ENCODE measurements around the gene GPN1. TPM values are rescaled to one million over a fixed set of nuclear protein-coding genes. Genes with fewer than 3 reads are reported as not detected.

Gene GPN1
- total and polyA plus RNA-seq, 7 donors: 15.2 to 31.2 (median 24.4) TPM

DNA sequence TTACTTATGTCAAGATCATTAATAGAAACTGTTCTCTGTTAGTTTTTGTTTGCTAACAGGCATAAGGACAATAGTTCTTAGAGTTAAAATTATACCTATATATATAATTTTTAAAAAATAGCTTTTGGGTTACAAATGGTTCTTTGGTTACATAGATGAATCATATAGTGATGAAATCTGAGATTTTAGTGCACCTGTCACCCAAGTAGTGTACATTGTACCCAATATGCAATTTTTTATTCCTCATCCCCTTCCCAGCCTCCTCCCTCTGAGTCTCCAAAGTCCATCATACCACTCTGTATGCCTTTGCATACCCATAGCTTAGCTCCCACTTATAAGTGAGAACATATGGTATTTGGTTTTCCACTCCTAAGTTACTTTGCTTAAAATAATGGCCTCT lies 61.2 kb downstream of the GPN1 start:
- no peak for DNase-seq
- no peak overlapping the region for H3K27ac ChIP-seq
- no peak overlapping the region for H3K4me3 ChIP-seq
- no peak for TF ChIP-seq EP300 (IDR thresholded peaks at IDR 0.05)
- TF ChIP-seq, protein P1, sequence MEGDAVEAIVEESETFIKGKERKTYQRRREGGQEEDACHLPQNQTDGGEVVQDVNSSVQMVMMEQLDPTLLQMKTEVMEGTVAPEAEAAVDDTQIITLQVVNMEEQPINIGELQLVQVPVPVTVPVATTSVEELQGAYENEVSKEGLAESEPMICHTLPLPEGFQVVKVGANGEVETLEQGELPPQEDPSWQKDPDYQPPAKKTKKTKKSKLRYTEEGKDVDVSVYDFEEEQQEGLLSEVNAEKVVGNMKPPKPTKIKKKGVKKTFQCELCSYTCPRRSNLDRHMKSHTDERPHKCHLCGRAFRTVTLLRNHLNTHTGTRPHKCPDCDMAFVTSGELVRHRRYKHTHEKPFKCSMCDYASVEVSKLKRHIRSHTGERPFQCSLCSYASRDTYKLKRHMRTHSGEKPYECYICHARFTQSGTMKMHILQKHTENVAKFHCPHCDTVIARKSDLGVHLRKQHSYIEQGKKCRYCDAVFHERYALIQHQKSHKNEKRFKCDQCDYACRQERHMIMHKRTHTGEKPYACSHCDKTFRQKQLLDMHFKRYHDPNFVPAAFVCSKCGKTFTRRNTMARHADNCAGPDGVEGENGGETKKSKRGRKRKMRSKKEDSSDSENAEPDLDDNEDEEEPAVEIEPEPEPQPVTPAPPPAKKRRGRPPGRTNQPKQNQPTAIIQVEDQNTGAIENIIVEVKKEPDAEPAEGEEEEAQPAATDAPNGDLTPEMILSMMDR (IDR thresholded peaks at IDR 0.05): no peak
- TF ChIP-seq POLR2A (IDR thresholded peaks at IDR 0.05): no peak
- TF ChIP-seq POLR2AphosphoS5 (IDR thresholded peaks at IDR 0.05): no peak
- intact Hi-C loops (cut with DNase I): no loop called here
- no peaks in the 10 kb centered on the region for H3K4me1 ChIP-seq
- peaks cover 12 to 80% (median 29%) of the 10 kb centered on the region in 4 donors for H3K36me3 ChIP-seq
- no peaks in the 10 kb centered on the region for H3K27me3 ChIP-seq
- no peaks in the 10 kb centered on the region for H3K9me3 ChIP-seq

DNA sequence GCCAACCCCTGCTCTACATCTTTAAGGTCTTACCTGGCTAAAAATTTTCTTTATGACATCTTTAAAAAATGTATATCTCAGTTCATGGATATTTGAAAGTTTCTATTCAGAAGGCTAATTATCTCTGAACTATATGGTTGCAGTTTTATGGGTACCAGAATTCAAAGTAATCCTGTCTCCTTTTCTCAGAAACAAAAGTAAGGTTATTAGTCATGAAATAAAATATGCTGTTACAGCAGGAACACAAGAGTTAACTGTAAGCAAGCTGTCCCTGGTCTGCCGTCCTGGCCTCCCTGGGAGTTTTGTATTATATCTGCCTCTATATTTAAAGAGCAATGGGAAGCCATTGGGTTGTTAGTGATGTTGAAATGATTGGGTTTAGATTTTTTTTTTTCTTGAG lies 68.8 kb downstream of the GPN1 start:
- Histone ChIP-seq H3K36me3 (peaks cover 4 to 48% (median 17%) of the 10 kb centered on the region in 4 donors), H3K27ac (no peak overlapping the region), H3K4me1 (no peaks in the 10 kb centered on the region), H3K4me3 (no peak overlapping the region), H3K27me3 (no peaks in the 10 kb centered on the region), H3K9me3 (no peaks in the 10 kb centered on the region)
- WGBS, 2 donors: 81 to 85% methylated on average over 1 of the region's 1 CpG
- intact Hi-C loops (cut with DNase I): no loop called here
- TF ChIP-seq, protein P1 (IDR thresholded peaks at IDR 0.05): no peak
- TF ChIP-seq EP300 (IDR thresholded peaks at IDR 0.05) (no peak), POLR2A (IDR thresholded peaks at IDR 0.05) (no peak), POLR2AphosphoS5 (IDR thresholded peaks at IDR 0.05) (no peak)
- no peak for DNase-seq

Small RNA genes lying within 50 kb of the gene (small RNA-seq; reads per million reads assigned to genes)
- 0 reads per million in 3 donors for gene RF00340

Other genes with a start within 250 kb of the GPN1 start
- 1 to 10 TPM; 5.0 to 8.7 (median 7.2) TPM for gene ZNF513, start 248.3 kb upstream of the GPN1 start, total RNA-seq
- 10 to 100 TPM; 15.7 to 27.5 (median 20.4) TPM for gene ZNF513, start 248.3 kb upstream of the GPN1 start, polyA plus RNA-seq
- 10 to 100 TPM; 40.8 to 48.3 (median 44.5) TPM for gene PPM1G, start 219.5 kb upstream of the GPN1 start, total RNA-seq
- gene PPM1G, start 219.5 kb upstream of the GPN1 start, polyA plus RNA-seq: 10 to 100 TPM; 42.0 to 93.4 (median 47.4) TPM
- gene NRBP1, start 200.4 kb upstream of the GPN1 start, total RNA-seq: 10 to 100 TPM; 78.5 to 93.5 (median 86.4) TPM
- gene NRBP1, start 200.4 kb upstream of the GPN1 start, polyA plus RNA-seq: 10 to 100 TPM; 60.8 to 72.8 (median 72.7) TPM
- under 1 TPM in 1 of 4 donors, not detected in 3; 0.54 TPM for gene KRTCAP3, start 186.7 kb upstream of the GPN1 start, total RNA-seq
- gene KRTCAP3, start 186.7 kb upstream of the GPN1 start, polyA plus RNA-seq: 10 to 100 TPM; 33.0 to 93.5 (median 46.5) TPM
- gene IFT172, start 139.3 kb upstream of the GPN1 start, total RNA-seq: 10 to 100 TPM; 25.7 to 37.7 (median 33.9) TPM
- 100 to 1,000 TPM in 2 of 3 donors, 10 to 100 TPM in 1; 82.3 to 139 (median 123) TPM for gene IFT172, start 139.3 kb upstream of the GPN1 start, polyA plus RNA-seq
- 1 to 10 TPM; 6.1 to 6.8 (median 6.6) TPM for gene FNDC4, start 133.8 kb upstream of the GPN1 start, total RNA-seq
- 1 to 10 TPM in 2 of 3 donors, under 1 TPM in 1; 0.69 to 4.9 (median 4.8) TPM for gene FNDC4, start 133.8 kb upstream of the GPN1 start, polyA plus RNA-seq
- gene GCKR, start 132.2 kb upstream of the GPN1 start, total RNA-seq: 1 to 10 TPM in 1 of 4 donors, not detected in 3; 1.1 TPM
- under 1 TPM in 1 of 3 donors, not detected in 2; 0.32 TPM for gene GCKR, start 132.2 kb upstream of the GPN1 start, polyA plus RNA-seq
- gene ZNF512, start 46.0 kb upstream of the GPN1 start, total RNA-seq: 10 to 100 TPM; 30.7 to 44.3 (median 39.4) TPM
- gene ZNF512, start 46.0 kb upstream of the GPN1 start, polyA plus RNA-seq: 10 to 100 TPM in 1 of 3 donors, 1 to 10 TPM in 2; 3.9 to 13.8 (median 6.6) TPM
- 1 to 10 TPM; 3.8 to 8.6 (median 8.0) TPM for gene CCDC121, start within 50 bp of the GPN1 start, total RNA-seq
- gene CCDC121, start within 50 bp of the GPN1 start, polyA plus RNA-seq: 1 to 10 TPM; 1.6 to 2.4 (median 1.7) TPM
- 10 to 100 TPM; 19.0 to 27.1 (median 22.5) TPM for gene SUPT7L, start 34.6 kb downstream of the GPN1 start, total RNA-seq
- 10 to 100 TPM in 1 of 3 donors, 1 to 10 TPM in 2; 7.2 to 22.8 (median 8.4) TPM for gene SUPT7L, start 34.6 kb downstream of the GPN1 start, polyA plus RNA-seq
- 10 to 100 TPM; 16.0 to 21.4 (median 18.6) TPM for gene SLC4A1AP, start 34.8 kb downstream of the GPN1 start, total RNA-seq
- gene SLC4A1AP, start 34.8 kb downstream of the GPN1 start, polyA plus RNA-seq: 10 to 100 TPM; 10.2 to 15.7 (median 11.3) TPM
- 100 to 1,000 TPM; 178 to 324 (median 239) TPM for gene MRPL33, start 142.7 kb downstream of the GPN1 start, total RNA-seq
- gene MRPL33, start 142.7 kb downstream of the GPN1 start, polyA plus RNA-seq: 100 to 1,000 TPM; 110 to 208 (median 152) TPM

Measured in sigmoid colon (tissue), 7 donors.